NK-92 (cell line): ENCODE measurements around the gene ABHD8.
A peak's percentile ranks its signal among the peaks of the same experiment; 100 is the strongest.

Experiments
- DNase-seq: peaks from one replicate; lab custom pipeline; 2025; ENCODE audit not compliant: unreplicated experiment; lab: John Stamatoyannopoulos, UW

ABHD8 gene

DNA sequence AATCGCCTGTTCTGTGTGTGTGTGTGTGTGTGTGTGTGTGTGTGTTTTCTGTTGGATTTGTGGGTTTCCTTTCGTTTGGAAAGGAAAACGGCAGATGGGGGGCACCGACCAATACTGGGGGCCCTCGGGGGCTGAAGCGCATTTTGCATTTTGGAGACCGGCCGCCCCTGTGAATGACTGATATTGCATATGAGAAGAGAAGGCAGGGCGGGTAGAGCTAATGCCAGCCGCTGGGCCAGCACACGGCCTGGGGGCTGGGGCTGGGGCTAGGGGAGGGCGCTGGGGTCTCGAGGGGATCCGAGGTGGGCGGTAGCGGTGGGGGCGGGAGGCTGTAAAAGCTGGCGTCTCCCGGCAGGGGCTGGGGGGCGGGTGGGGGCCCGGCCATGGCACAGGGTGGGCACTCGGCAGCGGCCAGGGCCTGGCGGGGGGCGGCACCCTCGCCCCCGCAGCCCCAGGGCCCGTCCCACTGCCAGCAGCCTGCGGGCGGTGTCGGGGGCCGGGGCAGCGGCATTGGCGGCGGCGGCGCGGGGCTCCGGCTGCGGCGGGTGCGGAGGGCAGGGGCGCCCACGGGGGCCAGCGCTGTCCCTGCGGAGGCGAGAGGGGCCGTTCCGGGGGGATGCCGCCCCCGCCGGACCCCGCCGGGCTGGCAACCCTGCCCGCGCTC lies 20.2 kb upstream of the ABHD8 start:
- DNase-seq = no peak

DNA sequence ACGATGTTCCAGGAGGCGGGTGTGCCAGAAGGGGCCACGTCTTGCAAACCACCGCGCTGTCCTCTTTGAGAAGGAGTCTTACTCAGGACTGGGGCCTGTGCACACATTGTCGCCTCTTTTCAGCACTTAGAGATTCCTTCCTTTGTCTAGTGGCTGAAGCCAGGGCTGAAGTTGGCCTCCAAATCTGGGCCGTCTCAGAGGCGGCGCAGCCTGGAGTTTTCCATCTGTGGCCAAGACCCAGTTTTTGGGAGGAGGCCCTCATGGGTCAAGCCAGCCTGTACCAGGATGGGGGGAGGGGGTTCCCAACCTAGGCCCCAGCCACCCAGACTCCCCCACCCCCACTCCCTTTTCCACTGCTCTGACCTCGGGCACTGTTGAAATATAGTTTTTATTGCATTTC lies 19.6 kb upstream of the ABHD8 start:
- no peak for DNase-seq

GRCh38 chr19:17321655-17322489 lies 18.6 kb upstream of the ABHD8 start:
- DNase-seq = no peak

- no peak for DNase-seq
Observed at GRCh38 chr19:17320435-17320834, 17.2 kb upstream of the ABHD8 start.

- DNase-seq = no peak
Observed at GRCh38 chr19:17319473-17320238, 16.4 kb upstream of the ABHD8 start.

DNA sequence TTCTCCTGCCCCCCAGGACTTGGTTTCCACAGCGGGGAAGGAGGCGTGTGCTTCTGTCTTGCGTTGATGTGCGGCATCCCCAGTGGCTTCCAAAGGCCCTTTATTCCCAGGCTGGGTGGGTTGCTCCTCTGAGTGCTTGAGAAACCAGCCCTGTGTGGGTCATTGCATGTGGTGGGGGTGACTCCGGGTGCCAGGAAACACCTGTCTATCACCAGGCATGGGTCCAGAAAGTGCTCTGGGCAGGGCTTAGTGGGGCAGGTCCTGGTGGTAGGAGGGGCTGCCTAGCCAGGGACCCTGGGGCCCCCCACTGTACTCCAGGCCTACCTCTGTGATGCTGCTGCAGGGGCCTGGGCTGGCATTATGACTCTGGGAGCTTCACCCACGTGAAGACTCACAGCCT lies 15.7 kb upstream of the ABHD8 start:
- no peak for DNase-seq

DNA sequence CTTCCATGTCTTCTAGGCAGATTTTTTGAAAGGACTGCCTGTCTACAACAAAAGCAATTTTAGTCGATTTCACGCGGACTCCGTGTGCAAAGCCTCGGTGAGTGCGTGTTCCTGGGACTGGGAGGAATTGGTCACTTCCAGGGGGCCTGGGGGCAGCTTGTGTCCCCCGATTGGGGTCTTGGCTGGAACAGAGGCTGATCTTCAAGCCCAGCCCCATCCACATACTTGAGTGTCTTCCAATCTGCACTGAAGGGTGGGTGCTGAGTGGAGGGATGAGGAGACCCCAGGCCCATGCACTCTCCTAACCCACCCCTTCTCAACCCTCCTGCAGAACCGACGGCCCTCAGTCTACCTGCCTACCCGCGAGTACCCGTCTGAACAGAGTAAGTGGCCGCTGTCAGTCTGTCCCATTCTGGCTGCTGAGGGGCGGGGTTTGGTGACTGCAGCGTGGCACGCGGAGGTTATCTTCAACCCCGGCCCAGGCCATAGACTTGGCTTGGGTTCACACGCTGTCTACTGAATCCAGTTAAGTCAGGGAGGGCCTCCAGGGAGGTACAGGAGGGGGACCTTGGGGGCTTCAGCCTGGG lies 10.9 kb upstream of the ABHD8 start:
- DNase-seq = no peak

GRCh38 chr19:17312189-17313113 lies 9.2 kb upstream of the ABHD8 start:
- no peak for DNase-seq

DNA sequence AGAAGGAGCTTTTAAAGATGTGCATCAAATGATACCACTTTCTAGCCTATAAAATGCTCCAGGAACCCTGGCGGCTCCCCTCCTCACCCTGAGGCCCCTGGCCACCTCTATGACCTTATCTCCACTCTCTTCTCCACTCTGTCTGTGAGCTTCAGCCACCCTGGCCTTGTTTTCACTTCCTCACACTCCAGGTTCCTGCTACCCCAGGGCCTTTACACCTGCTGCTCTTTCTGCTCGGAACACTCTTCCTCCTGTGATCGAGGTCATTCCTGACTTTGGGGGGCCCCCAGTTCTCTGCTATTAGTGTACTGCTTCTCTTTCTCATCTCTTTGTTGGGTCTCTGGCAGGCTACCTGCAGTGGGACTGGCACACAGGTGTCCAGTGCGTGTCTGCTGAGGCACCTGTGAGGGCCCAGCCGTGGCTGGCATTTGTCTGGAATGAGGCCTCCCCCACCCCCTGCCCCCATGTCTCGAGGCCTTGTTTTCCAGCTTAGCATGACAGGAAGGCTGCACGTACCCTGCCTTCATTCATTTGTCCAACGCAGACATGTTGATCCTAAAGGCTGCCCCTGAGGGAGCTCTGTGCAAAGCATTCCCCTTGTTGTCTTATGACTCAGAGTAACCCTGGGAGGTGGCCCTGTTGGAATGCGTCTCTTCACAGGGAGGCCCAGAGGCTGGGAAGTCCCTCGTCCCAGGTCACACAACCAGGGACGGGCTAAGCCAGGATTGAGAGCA lies 8.4 kb upstream of the ABHD8 start:
- no peak for DNase-seq

DNA sequence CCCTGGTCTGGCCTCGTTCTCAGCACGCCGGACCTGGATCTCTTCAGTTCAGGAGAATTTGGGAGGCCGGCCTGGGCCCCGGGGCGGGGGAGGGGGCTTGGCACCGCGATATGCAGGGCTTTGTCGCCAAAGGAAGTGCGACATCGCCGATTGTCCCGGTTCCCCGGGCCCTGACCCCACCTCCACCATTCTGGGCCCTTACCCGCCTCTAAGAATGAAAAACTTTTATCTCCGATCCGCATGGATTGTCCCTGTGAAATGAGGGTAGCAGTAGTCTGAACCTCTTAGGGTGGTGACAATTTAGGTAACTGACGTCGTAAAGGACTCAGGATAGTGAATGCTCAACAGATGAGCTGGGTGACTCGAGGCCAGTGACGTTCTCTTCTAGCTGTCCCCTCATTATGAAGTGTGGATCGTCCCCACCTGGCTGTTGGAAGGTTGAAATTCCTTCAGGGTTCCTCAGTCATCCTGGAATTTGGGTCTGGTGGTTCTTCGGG lies 6.8 kb upstream of the ABHD8 start:
- no peak for DNase-seq

GRCh38 chr19:17309198-17309964 lies 6.2 kb upstream of the ABHD8 start, which contains the start of gene DDA1:
Gene DDA1, plus strand, starts transcription at chr19:17309563. Its CDS starts 92 bp downstream, at chr19:17309655.
- DNase-seq = peak; percentile 99

DNA sequence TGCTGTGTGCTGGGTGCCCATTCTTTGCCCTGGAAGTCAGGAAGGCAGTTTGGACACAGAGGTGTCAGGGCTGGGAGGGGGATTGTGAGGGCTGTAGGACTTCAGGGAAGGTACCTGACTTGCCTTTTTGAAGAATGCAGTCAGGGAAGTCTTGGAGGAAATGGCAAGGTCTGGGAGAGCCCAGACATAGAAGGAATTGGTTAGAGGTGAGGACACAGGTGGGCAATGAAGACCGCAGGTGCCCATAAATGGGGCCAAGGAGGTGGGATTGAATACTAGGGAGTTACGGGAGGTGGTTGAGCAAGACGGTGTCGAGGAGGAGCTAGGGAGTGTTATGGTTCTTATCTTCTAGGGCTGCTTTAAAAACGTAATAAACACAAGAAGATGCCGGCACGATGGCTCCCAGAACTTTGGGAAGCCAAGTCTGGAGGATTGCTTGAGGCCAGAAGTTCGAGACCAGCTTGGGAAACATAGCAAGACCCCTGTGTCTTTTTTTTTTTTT lies 4.7 kb upstream of the ABHD8 start:
- DNase-seq = no peak

DNA sequence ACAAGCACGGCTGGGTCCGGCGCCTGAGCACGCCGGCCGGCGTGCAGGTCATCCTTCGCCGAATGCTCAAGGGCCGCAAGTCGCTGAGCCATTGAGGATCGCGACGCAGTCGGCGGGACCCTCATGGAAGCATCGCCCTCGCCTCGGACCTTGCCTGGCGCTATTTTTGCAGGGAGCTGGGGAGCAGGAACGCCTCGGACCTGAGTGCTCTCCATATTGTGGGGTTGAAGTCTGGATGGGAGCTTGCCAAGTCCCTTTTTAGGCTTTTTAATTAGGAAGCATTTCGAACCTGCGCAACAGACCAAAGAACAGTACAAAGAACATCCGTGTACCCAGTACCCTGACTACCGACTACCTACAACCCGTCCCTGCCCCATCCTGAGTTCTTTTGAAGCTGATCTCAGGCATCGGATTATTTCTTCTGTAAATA lies 3.1 kb upstream of the ABHD8 start:
- no peak for DNase-seq

DNA sequence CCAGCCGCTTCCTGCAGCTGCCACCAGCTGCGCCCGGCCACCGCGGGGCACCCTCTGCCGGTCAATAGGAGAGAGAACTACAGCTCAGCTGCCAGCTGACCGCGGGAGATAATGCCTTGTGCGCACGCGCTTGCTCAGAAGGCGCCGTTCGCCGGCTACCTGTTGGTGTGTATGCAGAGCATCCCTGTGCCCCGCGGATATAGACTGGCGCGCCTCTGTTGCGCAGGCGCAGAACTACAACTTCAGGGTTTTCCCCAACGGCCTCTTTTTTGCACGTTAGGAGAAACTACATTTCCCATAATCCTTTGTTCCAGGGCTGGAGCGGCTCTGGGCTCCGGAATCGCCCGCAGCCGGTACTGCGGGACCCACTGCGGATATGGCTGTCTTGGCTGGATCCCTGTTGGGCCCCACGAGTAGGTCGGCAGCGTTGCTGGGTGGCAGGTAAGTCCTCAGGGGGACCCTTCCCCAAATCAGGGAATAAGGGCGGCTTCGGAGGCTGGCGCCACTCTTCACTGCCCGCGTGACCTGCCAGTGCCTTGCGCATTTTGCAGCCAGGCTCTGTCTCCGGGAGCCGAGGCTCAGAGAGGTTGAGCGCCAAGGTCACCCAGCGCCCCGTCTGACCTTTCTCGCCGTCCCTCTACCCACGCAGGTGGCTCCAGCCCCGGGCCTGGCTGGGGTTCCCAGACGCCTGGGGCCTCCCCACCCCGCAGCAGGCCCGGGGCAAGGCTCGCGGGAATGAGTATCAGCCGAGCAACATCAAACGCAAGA lies 2.5 kb upstream of the ABHD8 start, which contains the start of gene MRPL34:
TSS of gene MRPL34 (plus strand) at position 356 of the 768 bp plus-strand sequence. CDS start at position 377, 21 bp downstream.
- peak; percentile 85 for DNase-seq

DNA sequence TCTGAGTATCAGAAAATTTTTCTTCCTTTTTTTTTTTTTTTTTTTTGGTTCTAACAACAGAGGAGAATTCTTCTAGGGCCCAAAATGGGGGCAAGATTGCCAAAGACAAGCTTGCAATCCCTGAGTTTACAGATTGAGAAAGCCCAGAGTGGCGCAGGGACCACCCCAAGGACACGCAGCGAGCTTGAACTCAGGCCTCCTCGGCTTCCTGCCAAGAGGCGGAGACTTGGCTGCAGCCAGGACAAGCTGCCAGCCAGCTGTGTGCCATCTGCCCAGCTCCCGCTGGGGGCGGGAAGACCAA lies 1.9 kb upstream of the ABHD8 start:
- no peak for DNase-seq

DNA sequence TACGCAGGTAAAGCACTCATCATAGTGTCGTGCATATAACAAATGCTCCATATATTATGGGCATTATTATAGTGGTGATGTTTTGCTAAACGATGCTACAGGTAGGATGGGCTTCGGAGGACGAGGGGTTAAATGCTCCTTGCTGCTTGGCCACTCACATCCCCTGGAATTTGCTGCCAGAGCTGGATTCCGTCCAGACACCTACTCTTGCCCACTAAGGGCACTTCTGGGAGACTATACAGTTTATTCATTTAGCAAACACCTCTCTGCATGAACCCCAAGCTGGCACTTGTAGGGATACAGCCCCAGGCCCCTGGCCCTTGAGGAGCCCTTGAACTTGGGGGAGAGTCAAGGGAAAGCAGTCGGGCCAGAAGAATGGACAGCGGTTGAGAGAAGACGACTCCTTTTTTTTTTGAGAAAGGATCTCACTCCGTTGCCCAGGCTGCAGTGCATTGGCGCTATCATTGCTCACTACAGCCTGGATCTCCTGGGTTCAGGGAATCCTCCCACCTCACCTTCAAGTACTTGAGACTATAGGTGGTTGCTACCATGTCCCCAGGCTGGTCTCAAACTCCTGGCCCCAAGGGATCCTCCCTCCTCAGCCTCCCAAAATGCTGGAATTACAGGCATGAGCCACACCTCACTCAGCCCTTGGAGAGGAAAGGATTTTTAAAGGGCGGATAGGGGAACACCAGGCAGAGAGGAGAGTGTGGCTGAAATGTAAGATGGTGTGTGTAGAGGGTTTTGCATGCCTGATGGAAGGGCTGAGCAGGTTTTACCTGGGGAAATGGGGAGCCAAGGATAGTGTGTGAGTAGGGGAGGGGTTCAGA lies 1.4 kb upstream of the ABHD8 start:
- no peak for DNase-seq

DNA sequence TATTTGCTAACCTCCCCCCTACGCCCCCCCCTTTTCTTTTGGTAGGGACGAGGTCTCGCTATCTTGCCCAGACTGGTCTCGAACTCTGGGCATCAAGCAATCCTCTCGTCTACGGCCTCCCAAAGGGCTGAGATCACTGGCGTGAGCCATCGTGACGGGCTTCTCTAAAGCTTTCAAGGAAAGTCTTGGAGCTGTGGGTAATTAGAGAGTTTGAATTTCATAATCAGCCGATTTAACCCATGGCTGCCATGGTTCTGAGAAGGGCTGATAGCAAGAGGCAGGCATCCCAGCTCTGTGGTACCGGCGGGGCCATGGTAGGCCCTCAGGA lies 679 bp upstream of the ABHD8 start:
- DNase-seq = no peak
